NCI-H2227 (cell line): ENCODE data around the gene SLC22A31.

Experiments
- DNase-seq: peaks from one replicate; lab custom pipeline; 2025; ENCODE audit not compliant: unreplicated experiment; lab: John Stamatoyannopoulos, UW

Gene SLC22A31

GRCh38 chr16:89150981-89151380 lies 49.4 kb downstream of the SLC22A31 start:
- DNase-seq: no peak

- DNase-seq: no peak
Observed at GRCh38 chr16:89150090-89150835, 50.1 kb downstream of the SLC22A31 start.

GRCh38 chr16:89149386-89149785 lies 51.0 kb downstream of the SLC22A31 start:
- no peak for DNase-seq

- DNase-seq: no peak
Observed at GRCh38 chr16:89147085-89147817, 53.1 kb downstream of the SLC22A31 start.

- DNase-seq: no peak
Observed at GRCh38 chr16:89146211-89147005, 53.9 kb downstream of the SLC22A31 start.
